ENCODE data around the gene VTN. TPM values are rescaled to one million over a fixed set of nuclear protein-coding genes. Genes with fewer than 3 reads are reported as not detected.

VTN gene
- total RNA-seq, 1 donor from 2014 or later = not detected

DNA sequence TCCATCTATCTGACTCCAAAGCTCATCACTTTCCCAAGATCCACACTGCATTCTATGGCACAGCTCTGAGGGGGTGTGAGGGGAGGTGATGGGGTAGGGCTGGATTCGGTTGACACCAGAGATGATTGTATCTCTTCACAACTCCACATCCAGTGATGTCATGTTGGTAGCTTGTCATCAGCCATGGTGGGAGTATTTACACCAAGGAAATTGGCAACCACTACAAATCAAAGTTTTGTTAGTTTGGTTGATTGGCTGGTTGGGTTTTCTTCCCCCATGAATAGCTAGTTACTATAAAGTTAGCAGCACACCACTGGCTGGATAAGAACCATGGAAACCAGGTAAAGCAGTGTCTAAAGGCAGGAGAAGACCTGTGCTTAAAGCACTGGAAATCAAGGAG is 20.9 kb upstream of the VTN start:
- no peak overlapping the region for H3K4me3 ChIP-seq (ENCODE audit: low read depth, low read length)
- TF ChIP-seq, protein P1, sequence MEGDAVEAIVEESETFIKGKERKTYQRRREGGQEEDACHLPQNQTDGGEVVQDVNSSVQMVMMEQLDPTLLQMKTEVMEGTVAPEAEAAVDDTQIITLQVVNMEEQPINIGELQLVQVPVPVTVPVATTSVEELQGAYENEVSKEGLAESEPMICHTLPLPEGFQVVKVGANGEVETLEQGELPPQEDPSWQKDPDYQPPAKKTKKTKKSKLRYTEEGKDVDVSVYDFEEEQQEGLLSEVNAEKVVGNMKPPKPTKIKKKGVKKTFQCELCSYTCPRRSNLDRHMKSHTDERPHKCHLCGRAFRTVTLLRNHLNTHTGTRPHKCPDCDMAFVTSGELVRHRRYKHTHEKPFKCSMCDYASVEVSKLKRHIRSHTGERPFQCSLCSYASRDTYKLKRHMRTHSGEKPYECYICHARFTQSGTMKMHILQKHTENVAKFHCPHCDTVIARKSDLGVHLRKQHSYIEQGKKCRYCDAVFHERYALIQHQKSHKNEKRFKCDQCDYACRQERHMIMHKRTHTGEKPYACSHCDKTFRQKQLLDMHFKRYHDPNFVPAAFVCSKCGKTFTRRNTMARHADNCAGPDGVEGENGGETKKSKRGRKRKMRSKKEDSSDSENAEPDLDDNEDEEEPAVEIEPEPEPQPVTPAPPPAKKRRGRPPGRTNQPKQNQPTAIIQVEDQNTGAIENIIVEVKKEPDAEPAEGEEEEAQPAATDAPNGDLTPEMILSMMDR (conservative IDR thresholded peaks at IDR 0.05; ENCODE audit: low read depth, low read length) = no peak
- DNase-seq (ENCODE audit: low read depth) = no peak

DNA sequence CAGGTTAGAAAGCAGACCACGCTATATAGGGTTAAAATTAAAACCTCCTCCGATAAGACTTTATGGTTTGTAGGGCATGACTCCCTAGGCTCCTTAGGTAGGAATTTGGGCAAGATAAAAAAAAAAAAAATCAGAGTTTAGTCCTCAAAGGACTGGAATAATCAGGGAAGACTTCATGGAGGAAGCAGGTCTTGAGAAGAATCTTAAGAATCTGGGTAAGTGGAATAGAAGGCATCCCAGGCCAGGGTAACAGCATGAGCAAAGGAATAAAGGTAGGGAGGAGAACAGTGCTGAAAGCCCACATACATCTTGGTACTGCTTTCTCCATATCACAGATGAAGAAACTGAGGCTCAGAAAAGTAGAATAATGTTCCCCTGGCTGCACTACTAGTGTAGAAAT is 20.5 kb upstream of the VTN start:
- no peak overlapping the region for H3K4me3 ChIP-seq (ENCODE audit: low read depth, low read length)
- DNase-seq (ENCODE audit: low read depth) = no peak
- TF ChIP-seq, protein P1 (conservative IDR thresholded peaks at IDR 0.05; ENCODE audit: low read depth, low read length) = no peak

DNA sequence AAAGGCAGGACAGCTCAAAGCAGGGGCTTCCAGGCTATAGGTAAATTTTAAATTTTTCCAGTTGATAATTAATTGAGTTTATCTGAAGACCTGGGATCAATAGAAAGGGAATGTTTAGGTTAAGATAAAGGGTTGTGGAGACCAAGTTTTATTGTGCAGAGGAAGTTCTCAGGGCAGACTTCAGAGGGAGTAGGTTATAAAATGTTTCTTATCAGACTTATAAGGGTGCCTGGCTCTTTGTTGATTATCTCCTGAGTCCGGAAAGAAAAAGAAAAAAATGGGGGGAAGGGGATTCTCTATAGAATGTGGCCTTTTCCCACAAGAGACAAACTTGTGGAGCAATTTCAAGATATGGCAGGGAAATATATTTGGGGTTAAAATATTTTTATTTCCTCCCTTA is 20.0 kb upstream of the VTN start:
- TF ChIP-seq, protein P1 (conservative IDR thresholded peaks at IDR 0.05; ENCODE audit: low read depth, low read length) = no peak
- H3K4me3 ChIP-seq (ENCODE audit: low read depth, low read length) = no peak overlapping the region
- DNase-seq (ENCODE audit: low read depth) = no peak

DNA sequence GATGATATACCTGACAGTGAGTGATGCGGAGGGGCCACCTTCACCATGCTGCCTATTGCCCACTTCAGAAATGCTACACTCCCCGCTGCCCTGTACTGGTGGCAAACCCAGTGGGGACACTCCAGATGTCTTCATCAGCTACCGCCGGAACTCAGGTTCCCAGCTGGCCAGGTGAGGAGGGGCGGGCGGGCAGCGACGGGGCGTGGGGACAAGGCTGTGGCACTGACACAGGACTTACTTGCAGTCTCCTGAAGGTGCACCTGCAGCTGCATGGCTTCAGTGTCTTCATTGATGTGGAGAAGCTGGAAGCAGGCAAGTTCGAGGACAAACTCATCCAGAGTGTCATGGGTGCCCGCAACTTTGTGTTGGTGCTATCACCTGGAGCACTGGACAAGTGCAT is 18.0 kb upstream of the VTN start:
- H3K4me3 ChIP-seq (ENCODE audit: low read depth, low read length) = no peak overlapping the region
- DNase-seq (ENCODE audit: low read depth) = no peak
- TF ChIP-seq, protein P1 (conservative IDR thresholded peaks at IDR 0.05; ENCODE audit: low read depth, low read length) = no peak

DNA sequence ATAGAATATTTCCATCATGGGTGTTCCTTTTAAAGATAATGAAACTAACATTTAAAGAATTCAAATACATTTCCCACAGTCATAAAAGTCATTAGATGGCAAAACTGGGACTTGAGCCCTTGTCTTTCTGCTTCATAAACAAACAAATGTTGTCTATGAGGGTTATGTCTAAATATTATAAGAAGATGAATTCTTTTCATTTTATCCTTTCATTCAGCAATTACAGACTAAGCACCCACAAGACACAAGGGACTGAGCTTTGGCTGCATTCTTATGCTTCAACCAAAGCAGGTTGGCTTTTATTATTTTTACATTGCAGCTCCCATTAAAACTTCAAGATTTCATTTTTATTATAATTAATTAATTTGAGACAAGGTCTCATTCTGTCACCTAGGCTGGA is 16.3 kb upstream of the VTN start:
- TF ChIP-seq, protein P1 (conservative IDR thresholded peaks at IDR 0.05; ENCODE audit: low read depth, low read length) = no peak
- no peak for DNase-seq (ENCODE audit: low read depth)
- no peak overlapping the region for H3K4me3 ChIP-seq (ENCODE audit: low read depth, low read length)

DNA sequence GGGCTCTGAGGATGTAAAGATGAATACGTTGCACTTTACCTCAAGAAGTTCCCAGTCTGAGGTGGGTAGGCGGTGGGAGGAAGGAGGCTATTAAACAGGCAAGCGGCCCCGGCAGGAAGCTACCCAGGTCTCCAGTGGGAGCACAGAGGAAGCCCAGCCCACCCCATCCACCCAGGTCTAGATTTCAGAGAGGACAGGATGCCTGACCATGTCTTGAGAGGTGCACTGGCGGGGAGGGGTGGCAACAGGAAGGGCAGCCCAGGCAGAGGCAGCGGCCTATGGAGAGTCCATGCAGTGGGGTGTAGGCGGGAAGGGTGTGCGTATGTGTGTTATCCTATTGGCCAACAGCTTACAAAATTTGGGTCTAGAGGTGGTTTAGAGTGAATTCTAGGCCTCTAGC is 15.3 kb upstream of the VTN start:
- DNase-seq (ENCODE audit: low read depth) = no peak
- TF ChIP-seq, protein P1 (conservative IDR thresholded peaks at IDR 0.05; ENCODE audit: low read depth, low read length) = no peak
- H3K4me3 ChIP-seq (ENCODE audit: low read depth, low read length) = peak overlapping the region; percentile 80

DNA sequence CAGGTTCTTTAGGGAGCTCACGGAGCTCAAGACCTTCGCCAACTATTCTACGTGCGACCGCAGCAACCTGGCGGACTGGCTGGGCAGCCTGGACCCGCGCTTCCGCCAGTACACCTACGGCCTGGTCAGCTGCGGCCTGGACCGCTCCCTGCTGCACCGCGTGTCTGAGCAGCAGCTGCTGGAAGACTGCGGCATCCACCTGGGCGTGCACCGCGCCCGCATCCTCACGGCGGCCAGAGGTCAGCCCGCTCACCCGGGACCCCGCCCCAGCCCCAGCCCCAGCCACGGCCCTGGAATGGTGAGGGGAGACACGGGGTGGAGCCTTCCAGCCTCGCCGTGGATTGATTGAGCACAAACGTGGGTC is 14.9 kb upstream of the VTN start:
- TF ChIP-seq, protein P1 (conservative IDR thresholded peaks at IDR 0.05; ENCODE audit: low read depth, low read length) = no peak
- no peak for DNase-seq (ENCODE audit: low read depth)
- peak overlapping the region; percentile 80 for H3K4me3 ChIP-seq (ENCODE audit: low read depth, low read length)
